ENCODE results near the gene KIF2B.
"Not testable (repeated sequence)": the region's sequence is repeated elsewhere in the genome, so short reads cannot be mapped to it uniquely, and the experiment has no call there.

Gene KIF2B

GRCh38 chr17:53822764-53823163 lies at the start of gene KIF2B:
KIF2B (plus strand) TSS chr17:53822927; CDS start chr17:53823034, 107 bp downstream.
- DNase-seq, result no peak

GRCh38 chr17:53780320-53780719 lies 42.4 kb upstream of the KIF2B start:
- DNase-seq, result no peak

- no peak for DNase-seq
Measured at GRCh38 chr17:53791551-53791950, 31.2 kb upstream of the KIF2B start.

GRCh38 chr17:53792451-53792850 lies 30.3 kb upstream of the KIF2B start:
- DNase-seq, result no peak

- DNase-seq, result no peak
Measured at GRCh38 chr17:53792997-53793396, 29.7 kb upstream of the KIF2B start.

GRCh38 chr17:53794875-53795274 lies 27.9 kb upstream of the KIF2B start:
- no peak for DNase-seq

GRCh38 chr17:53796642-53797041 lies 26.1 kb upstream of the KIF2B start:
- no peak for DNase-seq

GRCh38 chr17:53797501-53797900 lies 25.2 kb upstream of the KIF2B start:
- no peak for DNase-seq

GRCh38 chr17:53804437-53804836 lies 18.3 kb upstream of the KIF2B start:
- DNase-seq, result no peak

GRCh38 chr17:53806473-53806872 lies 16.3 kb upstream of the KIF2B start:
- no peak for DNase-seq

GRCh38 chr17:53807286-53807685 lies 15.4 kb upstream of the KIF2B start:
- DNase-seq, result no peak

GRCh38 chr17:53818271-53818670 lies 4.5 kb upstream of the KIF2B start:
- DNase-seq, result no peak

- DNase-seq, result no peak
Measured at GRCh38 chr17:53818929-53819328, 3.8 kb upstream of the KIF2B start.

GRCh38 chr17:53819956-53820355 lies 2.8 kb upstream of the KIF2B start:
- no peak for DNase-seq

GRCh38 chr17:53823341-53824050 lies 769 bp downstream of the KIF2B start:
- DNase-seq, result no peak

- DNase-seq, result not testable (repeated sequence)
Measured at GRCh38 chr17:53834771-53835170, 12.0 kb downstream of the KIF2B start.

- no peak for DNase-seq
Measured at GRCh38 chr17:53837131-53837530, 14.4 kb downstream of the KIF2B start.

- no peak for DNase-seq
Measured at GRCh38 chr17:53844491-53845107, 21.9 kb downstream of the KIF2B start.

GRCh38 chr17:53871128-53871527 lies 48.4 kb downstream of the KIF2B start:
- not testable (repeated sequence) for DNase-seq
